NB4 (cell line): ENCODE measurements around the gene MAD2L2.

Experiments used
- POLR2A ChIP-seq: IDR thresholded peaks from 2 replicates; pipeline ENCODE4 v1.6.1; 2011; ENCODE audit warnings: mild to moderate bottlenecking; ENCODE audit not compliant: insufficient read length; ENCODE audit errors: extremely low read depth
- TF ChIP-seq, protein P1 (sequence below): IDR thresholded peaks from one replicate; pipeline ENCODE4 v1.5.1; 2012; ENCODE audit warnings: low read depth, low read length
- TF ChIP-seq, protein P2 (sequence below): IDR thresholded peaks from 2 replicates; pipeline ENCODE4 v1.6.1; 2011; ENCODE audit warnings: low read depth, low read length

- TF ChIP-seq, protein P1, sequence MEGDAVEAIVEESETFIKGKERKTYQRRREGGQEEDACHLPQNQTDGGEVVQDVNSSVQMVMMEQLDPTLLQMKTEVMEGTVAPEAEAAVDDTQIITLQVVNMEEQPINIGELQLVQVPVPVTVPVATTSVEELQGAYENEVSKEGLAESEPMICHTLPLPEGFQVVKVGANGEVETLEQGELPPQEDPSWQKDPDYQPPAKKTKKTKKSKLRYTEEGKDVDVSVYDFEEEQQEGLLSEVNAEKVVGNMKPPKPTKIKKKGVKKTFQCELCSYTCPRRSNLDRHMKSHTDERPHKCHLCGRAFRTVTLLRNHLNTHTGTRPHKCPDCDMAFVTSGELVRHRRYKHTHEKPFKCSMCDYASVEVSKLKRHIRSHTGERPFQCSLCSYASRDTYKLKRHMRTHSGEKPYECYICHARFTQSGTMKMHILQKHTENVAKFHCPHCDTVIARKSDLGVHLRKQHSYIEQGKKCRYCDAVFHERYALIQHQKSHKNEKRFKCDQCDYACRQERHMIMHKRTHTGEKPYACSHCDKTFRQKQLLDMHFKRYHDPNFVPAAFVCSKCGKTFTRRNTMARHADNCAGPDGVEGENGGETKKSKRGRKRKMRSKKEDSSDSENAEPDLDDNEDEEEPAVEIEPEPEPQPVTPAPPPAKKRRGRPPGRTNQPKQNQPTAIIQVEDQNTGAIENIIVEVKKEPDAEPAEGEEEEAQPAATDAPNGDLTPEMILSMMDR = no peak
- TF ChIP-seq, protein P2, sequence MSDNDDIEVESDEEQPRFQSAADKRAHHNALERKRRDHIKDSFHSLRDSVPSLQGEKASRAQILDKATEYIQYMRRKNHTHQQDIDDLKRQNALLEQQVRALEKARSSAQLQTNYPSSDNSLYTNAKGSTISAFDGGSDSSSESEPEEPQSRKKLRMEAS = no peak
- no peak for TF ChIP-seq POLR2A
These were observed 26.6 kb downstream of the MAD2L2 start, which contains the start of the genes FBXO2 and FBXO44 for GRCh38 chr1:11654137-11654938.
